ENCODE data around the gene CEP55. TPM values are rescaled to one million over a fixed set of nuclear protein-coding genes. Genes with fewer than 3 reads are reported as not detected.
"Not testable (repeated sequence)": the region's sequence is repeated elsewhere in the genome, so short reads cannot be mapped to it uniquely, and the experiment has no call there.

The CEP55 gene
- polyA plus RNA-seq (ENCODE audit: insufficient read length in 3 of 3): 10 to 100 TPM; 14.3 to 16.8 (median 16.6) TPM

DNA sequence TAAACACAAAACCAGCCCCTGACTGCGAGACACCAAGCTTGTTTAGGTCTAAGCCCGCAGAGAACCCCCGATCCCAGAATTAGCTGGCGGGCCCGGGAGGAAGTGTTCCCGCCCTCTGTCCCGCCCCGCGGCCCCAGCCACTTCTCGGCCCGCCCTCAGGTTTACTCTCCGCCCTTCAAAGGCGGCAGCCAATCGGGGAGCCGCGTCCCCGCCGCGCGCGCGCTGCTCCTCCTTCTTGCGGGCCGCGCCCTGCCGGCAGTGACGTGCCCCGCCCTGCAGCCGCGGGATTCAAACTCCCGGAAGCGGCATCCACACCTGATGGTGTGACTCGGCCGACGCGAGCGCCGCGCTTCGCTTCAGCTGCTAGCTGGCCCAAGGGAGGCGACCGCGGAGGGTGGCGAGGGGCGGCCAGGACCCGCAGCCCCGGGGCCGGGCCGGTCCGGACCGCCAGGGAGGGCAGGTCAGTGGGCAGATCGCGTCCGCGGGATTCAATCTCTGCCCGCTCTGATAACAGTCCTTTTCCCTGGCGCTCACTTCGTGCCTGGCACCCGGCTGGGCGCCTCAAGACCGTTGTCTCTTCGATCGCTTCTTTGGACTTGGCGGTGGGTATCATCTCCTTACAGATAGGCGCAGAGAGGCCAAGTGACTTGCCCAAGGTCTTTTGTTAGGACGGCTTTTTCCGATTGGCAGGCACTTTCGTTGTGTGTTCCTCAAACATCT, at the start of gene CEP55:
CEP55 (plus strand) TSS at position 291 of the 720 bp plus-strand sequence. CDS start 3,440 bp downstream, outside the sequence.
- peak; percentile 56 to 88 (median 80) for DNase-seq (ENCODE audit: low read depth in 3 of 3, low spot score in 2 of 3)

- DNase-seq (ENCODE audit: low read depth in 3 of 3, low spot score in 2 of 3): no peak
These were observed 49.4 kb upstream of the CEP55 start for GRCh38 chr10:93447019-93447418.

GRCh38 chr10:93447970-93448369, 48.4 kb upstream of the CEP55 start:
- DNase-seq (ENCODE audit: low read depth in 3 of 3, low spot score in 2 of 3): no peak

- DNase-seq (ENCODE audit: low read depth in 3 of 3, low spot score in 2 of 3): no peak
These were observed 45.0 kb upstream of the CEP55 start for GRCh38 chr10:93451244-93451947.

DNA sequence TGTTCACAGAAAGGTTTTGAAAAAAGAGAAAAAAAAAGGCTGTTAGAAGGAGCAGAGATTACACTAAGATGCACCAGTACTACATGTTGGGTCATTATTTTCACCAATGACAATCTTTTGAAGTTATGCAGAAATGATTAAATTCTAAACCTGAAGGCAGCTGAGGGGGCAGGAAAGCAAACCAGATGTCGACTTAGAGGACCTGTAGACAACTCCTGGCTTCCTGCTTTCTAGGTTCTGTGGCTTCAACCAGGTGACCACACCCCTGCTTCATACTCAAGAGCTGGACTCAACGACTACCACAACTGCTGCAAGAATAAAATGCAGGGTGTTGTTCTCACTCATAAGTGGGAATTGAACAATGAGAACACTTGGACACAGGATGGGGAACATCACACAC, 44.3 kb upstream of the CEP55 start:
- no peak for DNase-seq (ENCODE audit: low read depth in 3 of 3, low spot score in 2 of 3)

- no peak for DNase-seq (ENCODE audit: low read depth in 3 of 3, low spot score in 2 of 3)
These were observed 42.3 kb upstream of the CEP55 start for GRCh38 chr10:93454146-93454545.

DNA sequence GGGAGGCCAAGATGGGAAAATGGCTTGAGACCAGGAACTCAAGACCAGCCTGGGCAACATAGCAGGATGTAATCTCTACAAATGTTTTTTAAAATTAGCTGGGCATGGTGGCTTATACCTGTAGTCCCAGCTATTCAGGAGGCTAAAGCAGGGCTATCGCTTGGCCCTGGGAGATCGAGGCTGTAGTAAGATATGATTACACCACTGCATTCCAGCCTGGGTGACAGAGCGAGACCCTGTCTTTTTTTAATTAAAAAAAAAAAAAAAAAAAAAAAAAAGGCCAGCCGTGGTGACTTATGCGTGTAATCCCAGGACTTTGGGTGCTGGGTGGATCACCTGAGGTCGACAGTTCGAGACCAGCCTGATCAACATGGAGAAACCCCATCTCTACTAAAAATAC, 41.7 kb upstream of the CEP55 start:
- no peak for DNase-seq (ENCODE audit: low read depth in 3 of 3, low spot score in 2 of 3)

DNA sequence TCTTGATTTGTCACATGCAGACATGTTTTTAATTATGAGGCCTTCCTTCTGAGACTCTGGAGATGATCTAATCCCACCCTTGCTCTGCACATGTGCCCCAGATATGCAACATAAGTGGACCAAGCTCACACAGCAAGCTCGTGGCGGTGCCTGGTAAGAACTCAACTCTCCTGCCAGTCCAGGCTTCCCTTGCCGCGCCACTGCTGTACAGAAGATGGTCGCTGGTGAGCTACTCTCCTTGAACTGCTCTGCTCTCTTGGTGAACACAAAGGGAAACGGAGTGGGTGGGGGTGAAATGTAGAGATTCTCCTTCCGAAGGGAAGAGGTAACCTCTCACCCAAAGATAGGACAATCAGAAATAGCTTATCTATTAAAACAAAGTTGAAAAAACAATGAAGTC, 39.9 kb upstream of the CEP55 start:
- DNase-seq (ENCODE audit: low read depth in 3 of 3, low spot score in 2 of 3): no peak

GRCh38 chr10:93457511-93457910, 38.9 kb upstream of the CEP55 start:
- no peak for DNase-seq (ENCODE audit: low read depth in 3 of 3, low spot score in 2 of 3)

GRCh38 chr10:93458821-93459257, 37.6 kb upstream of the CEP55 start:
- no peak for DNase-seq (ENCODE audit: low read depth in 3 of 3, low spot score in 2 of 3)

- DNase-seq (ENCODE audit: low read depth in 3 of 3, low spot score in 2 of 3): no peak
These were observed 36.9 kb upstream of the CEP55 start for GRCh38 chr10:93459466-93459865.

DNA sequence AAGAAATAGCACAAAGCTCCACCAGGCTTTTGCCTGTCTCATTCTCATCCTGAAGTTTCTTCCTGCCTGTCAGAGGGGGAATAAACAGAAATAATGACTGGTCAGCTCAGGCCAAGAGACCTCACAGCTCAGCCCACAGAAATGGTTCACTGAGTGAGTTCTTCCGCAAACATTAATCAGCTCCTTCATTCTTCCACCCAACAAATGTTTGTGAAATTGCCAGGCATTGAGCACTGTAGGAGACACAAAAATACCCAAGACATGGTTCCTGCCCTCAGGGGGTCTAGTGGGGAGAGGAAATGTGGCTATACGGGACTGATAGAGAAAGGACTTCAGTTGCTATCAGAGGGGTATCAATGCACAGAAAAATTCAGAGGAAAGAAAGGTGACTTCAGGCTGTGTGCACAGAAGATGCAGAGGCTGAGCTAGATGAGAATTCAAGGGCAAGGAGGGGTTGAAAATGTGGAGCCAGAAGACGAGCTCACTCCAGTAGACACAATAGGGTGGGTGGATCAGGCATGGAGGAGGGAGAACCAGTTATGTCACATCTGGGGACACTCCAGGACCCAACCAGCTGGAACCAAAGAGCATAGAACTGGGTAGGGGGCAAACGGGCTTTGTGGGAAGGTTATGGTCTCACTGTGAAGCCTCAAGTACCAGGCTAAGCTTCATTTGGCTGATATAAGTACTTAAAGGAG, 35.2 kb upstream of the CEP55 start:
- DNase-seq (ENCODE audit: low read depth in 3 of 3, low spot score in 2 of 3): no peak

DNA sequence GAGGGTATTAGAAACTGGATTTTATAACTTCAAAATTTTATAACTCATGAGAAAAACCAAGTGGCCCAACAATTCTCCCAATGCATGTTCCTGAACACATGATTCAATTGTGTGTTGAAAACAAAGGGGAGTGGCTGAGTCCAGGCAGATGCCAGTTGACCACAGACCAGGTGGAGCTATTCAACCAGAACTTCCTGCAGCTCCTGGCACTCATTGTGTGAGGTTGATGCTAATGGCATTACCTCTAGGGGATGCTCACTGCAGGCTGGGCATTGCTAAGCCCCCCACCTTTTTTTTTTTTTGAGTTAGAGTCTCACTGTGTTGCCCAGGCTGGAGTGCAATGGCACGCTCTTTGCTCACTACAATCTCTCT, 34.6 kb upstream of the CEP55 start:
- no peak for DNase-seq (ENCODE audit: low read depth in 3 of 3, low spot score in 2 of 3)

GRCh38 chr10:93462371-93462770, 34.0 kb upstream of the CEP55 start:
- no peak for DNase-seq (ENCODE audit: low read depth in 3 of 3, low spot score in 2 of 3)

- no peak for DNase-seq (ENCODE audit: low read depth in 3 of 3, low spot score in 2 of 3)
These were observed 33.5 kb upstream of the CEP55 start for GRCh38 chr10:93462881-93463280.

- DNase-seq (ENCODE audit: low read depth in 3 of 3, low spot score in 2 of 3): no peak
These were observed 32.5 kb upstream of the CEP55 start for GRCh38 chr10:93463723-93464476.

DNA sequence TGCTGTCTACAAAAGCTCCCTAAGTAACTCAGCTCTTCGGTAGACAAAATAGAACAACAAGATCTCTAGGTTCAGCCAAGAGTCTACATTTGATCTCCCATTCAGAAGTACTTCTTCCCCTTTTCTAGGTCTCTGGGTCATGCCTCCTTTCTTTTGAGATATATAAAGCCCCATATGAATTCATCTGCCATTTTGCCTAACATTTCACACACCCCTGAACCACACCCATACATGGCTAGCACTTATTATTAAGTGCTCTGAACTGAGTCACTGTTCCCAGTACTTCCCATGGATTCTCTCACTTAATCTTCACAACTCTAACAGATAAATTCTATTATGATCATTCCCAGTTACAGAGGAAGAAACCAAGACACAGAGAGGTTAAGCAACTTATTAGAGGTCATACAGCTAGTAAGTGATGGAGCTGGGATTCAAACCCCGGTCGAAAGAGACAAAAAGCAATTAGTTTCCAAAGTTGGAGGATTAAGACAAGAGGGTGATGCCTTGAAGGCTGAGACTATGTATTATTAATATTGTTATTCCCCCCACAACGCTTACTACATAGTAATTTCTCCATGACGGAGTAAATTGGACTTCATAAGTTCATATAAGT, 31.5 kb upstream of the CEP55 start:
- no peak for DNase-seq (ENCODE audit: low read depth in 3 of 3, low spot score in 2 of 3)

DNA sequence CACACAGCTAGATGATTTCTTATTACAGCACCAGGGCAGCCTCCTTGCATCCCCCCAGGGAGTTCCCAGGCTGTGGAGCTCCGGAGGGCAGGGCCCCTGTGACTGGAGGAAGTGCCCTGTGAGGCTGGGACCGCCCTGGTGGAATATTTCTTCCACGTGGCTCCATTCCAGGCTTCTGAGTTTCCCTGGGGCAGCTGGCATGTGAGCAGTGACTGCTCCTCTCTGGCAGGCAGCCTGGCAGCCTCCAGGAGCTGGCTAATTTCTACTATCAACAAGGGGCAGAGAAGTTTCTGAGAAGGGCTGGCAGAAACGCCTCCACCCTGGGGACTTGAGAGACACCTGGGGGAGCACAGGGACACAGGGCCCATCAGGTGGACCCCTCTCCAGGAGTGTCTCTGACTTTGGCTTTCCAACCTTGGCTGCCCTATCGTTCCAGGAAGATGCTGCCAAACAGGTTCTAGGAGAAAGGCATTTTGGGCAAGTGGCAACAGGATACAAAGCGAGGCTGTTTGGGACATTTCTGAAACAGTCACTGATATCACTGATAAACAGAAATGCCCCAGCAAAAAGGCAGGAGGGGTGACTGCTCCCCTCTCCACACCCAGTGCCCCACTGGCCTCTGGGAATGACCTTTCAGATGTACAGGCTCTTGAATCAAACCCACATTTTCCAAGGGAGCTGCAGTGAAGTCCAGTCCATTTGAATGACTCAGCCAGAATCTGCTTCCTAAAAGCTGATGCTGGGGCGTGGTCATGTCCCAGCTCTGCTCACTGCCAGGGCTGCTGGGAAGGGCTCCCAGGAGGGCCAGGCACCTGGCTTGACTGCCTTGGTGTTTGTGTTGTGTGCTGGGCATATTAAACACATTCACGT, 30.4 kb upstream of the CEP55 start:
- no peak for DNase-seq (ENCODE audit: low read depth in 3 of 3, low spot score in 2 of 3)

DNA sequence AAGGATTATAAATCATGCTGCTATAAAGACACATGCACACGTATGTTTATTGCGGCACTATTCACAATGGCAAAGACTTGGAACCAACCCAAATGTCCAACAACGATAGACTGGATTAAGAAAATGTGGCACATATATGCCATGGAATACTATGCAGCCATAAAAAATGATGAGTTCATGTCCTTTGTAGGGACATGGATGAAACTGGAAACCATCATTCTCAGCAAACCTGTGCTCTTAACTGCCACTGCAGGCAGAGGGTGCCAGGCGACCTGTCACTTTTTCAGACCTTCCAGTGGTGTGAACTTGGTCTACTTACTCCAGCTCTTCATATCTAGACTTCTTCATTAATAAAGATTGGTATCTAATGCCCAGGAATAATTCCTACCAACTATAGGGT, 28.8 kb upstream of the CEP55 start:
- DNase-seq (ENCODE audit: low read depth in 3 of 3, low spot score in 2 of 3): not testable (repeated sequence)
